GM12892 (cell line): ENCODE measurements around the gene MAB21L1.

Experiments used
- POLR2A ChIP-seq: IDR thresholded peaks from 2 replicates; pipeline ENCODE4 v1.6.1; 2011; ENCODE audit warnings: low read depth, low read length, control low read depth
- TAF1 ChIP-seq: IDR thresholded peaks from 2 replicates; pipeline ENCODE4 v1.6.1; 2011; ENCODE audit warnings: low read depth, mild to moderate bottlenecking, control low read depth, low read length, borderline replicate concordance

DNA sequence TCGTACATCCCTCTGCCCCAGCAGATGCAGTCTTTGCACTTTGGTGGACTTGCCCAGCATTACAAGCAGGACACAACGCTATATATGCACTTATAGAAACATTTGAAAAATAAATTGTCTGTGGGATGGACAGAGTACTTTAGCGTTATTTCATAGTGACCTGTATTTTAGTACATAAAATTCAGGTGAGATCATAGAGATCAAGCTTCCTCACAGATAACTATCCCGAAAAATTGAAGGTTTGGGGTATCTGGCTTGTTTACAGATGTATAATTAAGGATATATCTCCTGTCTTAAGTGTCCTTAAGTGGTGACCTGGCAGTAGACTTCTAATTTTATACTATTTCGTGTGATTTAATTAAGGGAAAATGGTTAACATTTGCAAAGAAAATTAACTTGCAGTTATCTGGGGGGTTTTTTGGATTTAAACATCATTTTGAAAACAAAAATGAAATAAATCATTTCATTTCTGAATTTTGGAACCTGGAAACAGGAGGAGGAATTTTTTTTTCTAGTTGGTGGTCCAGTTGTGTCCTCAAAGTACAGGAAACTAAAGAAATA, 977 bp upstream of the MAB21L1 start:
- TF ChIP-seq POLR2A, result no peak
- no peak for TF ChIP-seq TAF1
